Gastrocnemius medialis (tissue), 4 donors: ENCODE data around the gene DCDC1.

Experiments
- CTCF ChIP-seq, 5 experiments: fragments of 450-650 bp in 3 of 5; fragments of 200-600 bp in 2 of 5; sonication (generic) in 2 of 5; IDR thresholded peaks in 4 of 5; conservative IDR thresholded peaks in 1 of 5; 1 replicate in 4 of 5; 2 replicates in 1 of 5; pipeline ENCODE4 v1.5.1; 2016 to 2019; ENCODE audit warnings: antibody characterized with exemption in 5 of 5, mild to moderate bottlenecking in 3 of 5, moderate library complexity in 3 of 5
- POLR2A ChIP-seq, 2 donors: fragments of 450-650 bp; IDR thresholded peaks; one replicate each; pipeline ENCODE4 v1.6.1; 2017; ENCODE audit warnings: antibody characterized with exemption in 2 of 2, mild to moderate bottlenecking in 2 of 2, moderate library complexity in 2 of 2

DNA sequence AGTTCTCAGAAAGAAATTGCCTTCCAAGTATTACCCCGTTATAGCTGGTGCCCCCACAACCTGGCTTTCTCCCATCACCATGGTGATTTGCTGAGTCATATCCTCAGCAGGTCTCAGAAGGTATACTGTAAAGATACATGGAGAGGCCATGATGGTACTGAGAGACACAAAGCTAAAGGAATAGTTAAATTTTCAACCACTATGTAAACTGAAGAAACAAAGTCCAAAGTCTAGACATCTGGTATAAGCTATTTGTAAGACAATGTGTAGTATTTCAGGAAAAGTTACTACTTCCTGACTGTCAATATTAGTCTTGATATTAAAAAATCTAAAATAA lies 377.1 kb downstream of the DCDC1 start:
- TF ChIP-seq CTCF (IDR thresholded peaks at IDR 0.05 in 4 of 5, conservative IDR thresholded peaks at IDR 0.05 in 1 of 5) (no peak), POLR2A (IDR thresholded peaks at IDR 0.05) (no peak)
